ENCODE data around the gene FBXO2. TPM values are rescaled to one million over a fixed set of nuclear protein-coding genes. Genes with fewer than 3 reads are reported as not detected.

FBXO2 gene
- total RNA-seq, 1 experiment from 2014 or later, result 131 TPM

GRCh38 chr1:11606775-11607174 is 47.5 kb downstream of the FBXO2 start:
- Histone ChIP-seq H3K4me3 (ENCODE audit: low read depth in 2 of 2, low read length in 2 of 2) (no peak overlapping the region), H3K27ac (ENCODE audit: low read length) (no peak overlapping the region), H3K36me3 (ENCODE audit: control insufficient read depth, insufficient read depth, low read length) (no peaks in the 10 kb centered on the region), H3K4me1 (ENCODE audit: control insufficient read depth, insufficient read depth, low read length) (0 out of 2 replicates have a peak, but pooled peaks cover 2% of the 10 kb centered on the region), H3K9me3 (ENCODE audit: control insufficient read depth, insufficient read depth, low read depth, low read length) (no peaks in the 10 kb centered on the region), H3K27me3 (ENCODE audit: control insufficient read depth, insufficient read depth, low read length) (no peaks in the 10 kb centered on the region)
- ChIA-PET CTCF (no interaction called here), POLR2A (no interaction called here)
- no peak for ATAC-seq
- in situ Hi-C loops (cut with HindIII; ENCODE audit: low pct_unique_long_range_greater_than_20kb, low sequenced_read_pairs) (no loop called here), intact Hi-C loops (cut with micrococcal nuclease; ENCODE audit: unreplicated experiment) (no loop called here)
- no peak for TF ChIP-seq POLR2AphosphoS5 (IDR thresholded peaks at IDR 0.05; ENCODE audit: low read depth, low read length)
- TF ChIP-seq SIN3A (IDR thresholded peaks at IDR 0.05; ENCODE audit: borderline replicate concordance, insufficient read depth, low read depth, low read length), result no peak
- TF ChIP-seq, protein P1, sequence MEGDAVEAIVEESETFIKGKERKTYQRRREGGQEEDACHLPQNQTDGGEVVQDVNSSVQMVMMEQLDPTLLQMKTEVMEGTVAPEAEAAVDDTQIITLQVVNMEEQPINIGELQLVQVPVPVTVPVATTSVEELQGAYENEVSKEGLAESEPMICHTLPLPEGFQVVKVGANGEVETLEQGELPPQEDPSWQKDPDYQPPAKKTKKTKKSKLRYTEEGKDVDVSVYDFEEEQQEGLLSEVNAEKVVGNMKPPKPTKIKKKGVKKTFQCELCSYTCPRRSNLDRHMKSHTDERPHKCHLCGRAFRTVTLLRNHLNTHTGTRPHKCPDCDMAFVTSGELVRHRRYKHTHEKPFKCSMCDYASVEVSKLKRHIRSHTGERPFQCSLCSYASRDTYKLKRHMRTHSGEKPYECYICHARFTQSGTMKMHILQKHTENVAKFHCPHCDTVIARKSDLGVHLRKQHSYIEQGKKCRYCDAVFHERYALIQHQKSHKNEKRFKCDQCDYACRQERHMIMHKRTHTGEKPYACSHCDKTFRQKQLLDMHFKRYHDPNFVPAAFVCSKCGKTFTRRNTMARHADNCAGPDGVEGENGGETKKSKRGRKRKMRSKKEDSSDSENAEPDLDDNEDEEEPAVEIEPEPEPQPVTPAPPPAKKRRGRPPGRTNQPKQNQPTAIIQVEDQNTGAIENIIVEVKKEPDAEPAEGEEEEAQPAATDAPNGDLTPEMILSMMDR (IDR thresholded peaks at IDR 0.05), result no peak
- TF ChIP-seq, protein P2, sequence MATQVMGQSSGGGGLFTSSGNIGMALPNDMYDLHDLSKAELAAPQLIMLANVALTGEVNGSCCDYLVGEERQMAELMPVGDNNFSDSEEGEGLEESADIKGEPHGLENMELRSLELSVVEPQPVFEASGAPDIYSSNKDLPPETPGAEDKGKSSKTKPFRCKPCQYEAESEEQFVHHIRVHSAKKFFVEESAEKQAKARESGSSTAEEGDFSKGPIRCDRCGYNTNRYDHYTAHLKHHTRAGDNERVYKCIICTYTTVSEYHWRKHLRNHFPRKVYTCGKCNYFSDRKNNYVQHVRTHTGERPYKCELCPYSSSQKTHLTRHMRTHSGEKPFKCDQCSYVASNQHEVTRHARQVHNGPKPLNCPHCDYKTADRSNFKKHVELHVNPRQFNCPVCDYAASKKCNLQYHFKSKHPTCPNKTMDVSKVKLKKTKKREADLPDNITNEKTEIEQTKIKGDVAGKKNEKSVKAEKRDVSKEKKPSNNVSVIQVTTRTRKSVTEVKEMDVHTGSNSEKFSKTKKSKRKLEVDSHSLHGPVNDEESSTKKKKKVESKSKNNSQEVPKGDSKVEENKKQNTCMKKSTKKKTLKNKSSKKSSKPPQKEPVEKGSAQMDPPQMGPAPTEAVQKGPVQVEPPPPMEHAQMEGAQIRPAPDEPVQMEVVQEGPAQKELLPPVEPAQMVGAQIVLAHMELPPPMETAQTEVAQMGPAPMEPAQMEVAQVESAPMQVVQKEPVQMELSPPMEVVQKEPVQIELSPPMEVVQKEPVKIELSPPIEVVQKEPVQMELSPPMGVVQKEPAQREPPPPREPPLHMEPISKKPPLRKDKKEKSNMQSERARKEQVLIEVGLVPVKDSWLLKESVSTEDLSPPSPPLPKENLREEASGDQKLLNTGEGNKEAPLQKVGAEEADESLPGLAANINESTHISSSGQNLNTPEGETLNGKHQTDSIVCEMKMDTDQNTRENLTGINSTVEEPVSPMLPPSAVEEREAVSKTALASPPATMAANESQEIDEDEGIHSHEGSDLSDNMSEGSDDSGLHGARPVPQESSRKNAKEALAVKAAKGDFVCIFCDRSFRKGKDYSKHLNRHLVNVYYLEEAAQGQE (IDR thresholded peaks at IDR 0.05; ENCODE audit: insufficient read depth in 1 of 2, low read depth in 2 of 2, low read length in 1 of 2), result no peak
- no peak for TF ChIP-seq TCF7L2 (IDR thresholded peaks at IDR 0.05; ENCODE audit: low read depth, low read length)
- no peak for DNase-seq (ENCODE audit: low read depth, low spot score)
- BruUV-seq (replicated peaks), result no TSS peak

- in situ Hi-C loops (cut with HindIII; ENCODE audit: low pct_unique_long_range_greater_than_20kb, low sequenced_read_pairs), result no loop called here
- ATAC-seq (no peak), DNase-seq (ENCODE audit: low read depth, low spot score) (no peak)
- H3K4me1 ChIP-seq (ENCODE audit: control insufficient read depth, insufficient read depth, low read length), result 0 out of 2 replicates have a peak, but pooled peaks cover 2% of the 10 kb centered on the region
- no peak overlapping the region for H3K27ac ChIP-seq (ENCODE audit: low read length)
- no peak for TF ChIP-seq SIN3A (IDR thresholded peaks at IDR 0.05; ENCODE audit: borderline replicate concordance, insufficient read depth, low read depth, low read length)
- no peak for TF ChIP-seq TCF7L2 (IDR thresholded peaks at IDR 0.05; ENCODE audit: low read depth, low read length)
- TF ChIP-seq POLR2AphosphoS5 (IDR thresholded peaks at IDR 0.05; ENCODE audit: low read depth, low read length), result no peak
- TF ChIP-seq, protein P2 (IDR thresholded peaks at IDR 0.05; ENCODE audit: insufficient read depth in 1 of 2, low read depth in 2 of 2, low read length in 1 of 2), result no peak
- TF ChIP-seq, protein P1 (IDR thresholded peaks at IDR 0.05), result no peak
- ChIA-PET CTCF (interaction anchor here (0.7 kb wide), 1 partner anchor 40 kb away, joined by 7 read pairs; no protein-coding TSS in a partner anchor), POLR2A (no interaction called here)
- 0 out of 2 replicates have a peak, but pooled peaks cover 2% of the 10 kb centered on the region for H3K27me3 ChIP-seq (ENCODE audit: control insufficient read depth, insufficient read depth, low read length)
- H3K9me3 ChIP-seq (ENCODE audit: control insufficient read depth, insufficient read depth, low read depth, low read length), result no peaks in the 10 kb centered on the region
- H3K36me3 ChIP-seq (ENCODE audit: control insufficient read depth, insufficient read depth, low read length), result no peaks in the 10 kb centered on the region
- H3K4me3 ChIP-seq (ENCODE audit: low read depth in 2 of 2, low read length in 2 of 2), result no peak overlapping the region
- intact Hi-C loops (cut with micrococcal nuclease; ENCODE audit: unreplicated experiment), result no loop called here
- no TSS peak for BruUV-seq (replicated peaks)
Observed at GRCh38 chr1:11602981-11603380, 51.2 kb downstream of the FBXO2 start.
